Fibroblast of lung (primary cell): Measurements from ENCODE around the gene POLR1C.

Experiments used
- CTCF ChIP-seq, 2 donors: IDR thresholded peaks in 1 of 2; conservative IDR thresholded peaks in 1 of 2; 1 replicate in 1 of 2; 2 replicates in 1 of 2; pipeline ENCODE4 v1.5.1; 2011 to 2012; ENCODE audit warnings: low read length in 2 of 2, control low read depth in 1 of 2, inconsistent platforms in 1 of 2, low read depth in 1 of 2, mild to moderate bottlenecking in 1 of 2
- EZH2 ChIP-seq: IDR thresholded peaks from 2 replicates; pipeline ENCODE4 v1.5.1; 2012; ENCODE audit warnings: low read length, control low read depth, mild to moderate bottlenecking; ENCODE audit errors: missing control alignments

DNA sequence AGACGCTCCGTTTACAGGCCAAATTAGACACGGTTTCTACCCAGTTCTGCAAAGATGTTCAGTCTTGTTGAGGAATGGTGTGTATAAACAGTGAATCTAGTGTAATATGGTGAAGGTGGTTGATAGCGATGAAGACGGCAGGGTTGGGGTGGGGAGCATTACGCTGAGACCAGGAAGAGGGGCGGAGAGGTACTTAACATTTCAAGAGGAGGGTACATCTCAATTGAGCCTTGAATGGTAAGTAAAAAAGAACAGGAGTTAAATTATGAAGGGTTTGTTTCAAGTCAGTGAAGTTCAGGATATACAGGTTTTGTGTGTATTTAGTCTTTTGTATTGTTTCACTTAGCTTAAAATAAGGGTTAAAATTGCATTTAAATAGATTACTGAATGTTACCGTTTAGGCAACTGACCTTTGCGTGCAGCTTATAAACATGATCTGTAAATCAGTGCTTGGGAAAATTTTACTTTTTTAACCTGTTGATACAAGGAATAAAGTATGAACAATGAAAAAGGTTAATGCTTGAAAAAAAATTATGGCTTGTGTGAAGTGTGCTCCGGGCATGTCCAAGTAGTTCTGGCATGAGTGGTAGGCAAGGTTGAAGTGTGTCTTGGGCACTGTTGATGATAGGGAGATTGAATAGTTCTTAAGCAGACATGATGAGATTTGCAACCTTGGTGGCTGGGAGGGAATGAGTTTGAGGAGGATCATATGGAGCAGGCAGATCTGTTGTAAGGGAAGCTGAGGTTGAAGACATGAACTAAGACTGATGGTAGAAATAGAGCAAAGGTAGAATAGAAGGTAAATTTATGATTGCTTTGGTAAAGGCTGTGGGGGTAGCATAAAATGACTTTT is 842 bp downstream of the POLR1C start:
- TF ChIP-seq CTCF (conservative IDR thresholded peaks at IDR 0.05 in 1 of 2, IDR thresholded peaks at IDR 0.05 in 1 of 2; ENCODE audit: low read depth in 1 of 2, low read length in 2 of 2) (no peak), EZH2 (no peak)
